SJCRH30 (cell line): ENCODE data around the gene PDLIM1. TPM values are rescaled to one million over a fixed set of nuclear protein-coding genes. Genes with fewer than 3 reads are reported as not detected.
"Not testable (repeated sequence)": the region's sequence is repeated elsewhere in the genome, so short reads cannot be mapped to it uniquely, and the experiment has no call there.

Experiments used
- DNase-seq, 2 experiments: peaks; one replicate each; pipeline ENCODE4 v3.0.0-alpha.2; 2015 to 2020
- H3K27ac ChIP-seq: fragments of 250-450 bp; sonication (Bioruptor Pico); 2 replicates; pipeline ENCODE4 v1.5.1; 2020; ENCODE audit warnings: mild to moderate bottlenecking, moderate library complexity
- H3K27me3 ChIP-seq: fragments of 250-450 bp; sonication (Bioruptor Pico); 2 replicates; pipeline ENCODE4 v1.5.1; 2020; ENCODE audit warnings: mild to moderate bottlenecking, moderate library complexity
- H3K36me3 ChIP-seq: fragments of 250-450 bp; sonication (Bioruptor Pico); 2 replicates; pipeline ENCODE4 v1.5.1; 2020; ENCODE audit warnings: mild to moderate bottlenecking, moderate library complexity
- H3K4me1 ChIP-seq: fragments of 250-450 bp; sonication (Bioruptor Pico); 2 replicates; pipeline ENCODE4 v1.5.1; 2020; ENCODE audit warnings: mild to moderate bottlenecking, moderate library complexity
- H3K4me3 ChIP-seq: fragments of 250-450 bp; sonication (Bioruptor Pico); 2 replicates; pipeline ENCODE4 v1.5.1; 2020; ENCODE audit warnings: mild to moderate bottlenecking, moderate library complexity
- H3K9me3 ChIP-seq: fragments of 250-450 bp; sonication (Bioruptor Pico); replicated peaks from 2 replicates; pipeline ENCODE4 v1.5.1; 2020; ENCODE audit warnings: mild to moderate bottlenecking, moderate library complexity
- total RNA-seq: library from RNA; depleted of rRNA; stranded (reverse); fragments of >200 nt; shearing (Covaris generic); gene quantifications from 2 replicates; pipeline ENCODE4 v1.2.3, GENCODE V29; 2014

PDLIM1 gene
- total RNA-seq, 1 experiment from 2014 or later: 6.3 TPM

DNA sequence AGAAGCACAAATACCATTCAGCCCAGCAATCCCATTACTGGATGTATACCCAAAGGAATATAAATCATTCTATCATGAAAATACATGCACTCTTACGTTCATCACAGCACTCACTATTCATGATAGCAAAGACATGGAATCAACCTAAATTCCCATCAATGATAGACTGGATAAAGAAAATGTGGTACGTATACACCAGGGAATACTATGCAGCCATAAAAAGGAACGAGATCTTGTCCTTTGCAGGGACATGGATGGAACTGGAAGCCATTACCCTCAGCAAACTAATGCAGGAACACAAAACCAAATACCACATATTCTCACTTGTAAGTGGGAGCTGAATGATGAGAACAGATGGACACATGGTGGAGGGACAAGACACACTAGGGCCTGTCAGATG is 50.7 kb downstream of the PDLIM1 start:
- not testable (repeated sequence) for DNase-seq, H3K27ac ChIP-seq, H3K4me3 ChIP-seq, H3K36me3 ChIP-seq, H3K9me3 ChIP-seq, H3K27me3 ChIP-seq
- peaks cover 12% of the 10 kb centered on the region; the same call in 1 of the 2 replicates for H3K4me1 ChIP-seq

- Histone ChIP-seq H3K4me1 (peaks cover 12% of the 10 kb centered on the region; the same call in 1 of the 2 replicates), H3K9me3 (no peaks in the 10 kb centered on the region), H3K27me3 (no peaks in the 10 kb centered on the region), H3K27ac (no peak overlapping the region), H3K36me3 (no peaks in the 10 kb centered on the region; the same call in 1 of the 2 replicates), H3K4me3 (no peak overlapping the region)
- DNase-seq: no peak
Observed at GRCh38 chr10:95237376-95238170, 53.2 kb downstream of the PDLIM1 start.

DNA sequence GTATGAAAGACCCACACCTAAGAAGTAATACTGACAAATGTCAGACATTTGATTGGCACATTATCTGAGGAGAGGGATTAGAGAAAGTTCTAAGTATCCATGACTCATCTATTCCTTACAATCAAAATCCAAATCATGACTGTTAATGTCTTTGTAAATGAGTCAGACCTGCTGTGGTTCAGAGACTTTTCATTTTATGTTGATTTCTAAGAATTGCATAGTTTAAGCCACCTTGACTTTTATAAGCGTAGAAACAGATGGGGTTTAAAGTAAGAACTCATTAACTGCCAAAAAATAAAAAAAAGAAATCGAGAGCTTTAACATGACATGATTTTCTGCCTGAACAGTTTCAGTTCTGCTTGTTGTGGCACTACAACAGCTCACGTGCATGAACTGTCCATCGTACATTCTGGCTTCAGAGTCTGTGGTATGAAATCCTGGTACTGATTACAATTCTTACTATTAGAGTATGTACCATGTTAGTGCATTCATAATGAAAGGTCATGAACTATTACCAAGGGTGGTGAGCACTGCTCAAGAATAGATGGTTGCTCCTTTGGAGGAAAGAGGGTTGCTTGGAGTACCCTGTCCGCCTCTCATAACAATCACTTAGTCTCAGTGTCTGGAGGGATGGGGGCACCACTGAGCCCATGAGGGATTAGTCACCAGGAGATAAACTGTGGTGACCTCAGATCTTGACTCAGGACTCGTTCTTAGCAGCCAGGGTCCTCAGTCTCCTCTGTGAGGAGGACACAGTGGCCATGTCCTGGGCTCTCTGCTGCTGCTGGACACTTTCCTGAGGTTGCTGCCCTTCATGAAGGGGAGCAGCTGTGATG is 54.5 kb downstream of the PDLIM1 start:
- H3K27me3 ChIP-seq: no peaks in the 10 kb centered on the region
- no peaks in the 10 kb centered on the region; the same call in 1 of the 2 replicates for H3K36me3 ChIP-seq
- H3K4me1 ChIP-seq: peaks cover 10% of the 10 kb centered on the region; the same call in 1 of the 2 replicates
- no peak overlapping the region for H3K4me3 ChIP-seq
- no peak for DNase-seq
- no peaks in the 10 kb centered on the region for H3K9me3 ChIP-seq
- H3K27ac ChIP-seq: no peak overlapping the region

GRCh38 chr10:95235676-95236067 is 55.1 kb downstream of the PDLIM1 start:
- no peaks in the 10 kb centered on the region for H3K9me3 ChIP-seq
- no peaks in the 10 kb centered on the region; the same call in 1 of the 2 replicates for H3K36me3 ChIP-seq
- no peak overlapping the region for H3K4me3 ChIP-seq
- no peak overlapping the region for H3K27ac ChIP-seq
- H3K27me3 ChIP-seq: no peaks in the 10 kb centered on the region
- no peak for DNase-seq
- H3K4me1 ChIP-seq: peaks cover 8% of the 10 kb centered on the region; the same call in 1 of the 2 replicates

- H3K4me3 ChIP-seq: no peak overlapping the region
- H3K27ac ChIP-seq: no peak overlapping the region
- no peaks in the 10 kb centered on the region for H3K9me3 ChIP-seq
- H3K36me3 ChIP-seq: no peaks in the 10 kb centered on the region; the same call in 1 of the 2 replicates
- DNase-seq: no peak
- H3K27me3 ChIP-seq: no peaks in the 10 kb centered on the region
- H3K4me1 ChIP-seq: peaks cover 15% of the 10 kb centered on the region
Observed at GRCh38 chr10:95234951-95235350, 55.9 kb downstream of the PDLIM1 start.

DNA sequence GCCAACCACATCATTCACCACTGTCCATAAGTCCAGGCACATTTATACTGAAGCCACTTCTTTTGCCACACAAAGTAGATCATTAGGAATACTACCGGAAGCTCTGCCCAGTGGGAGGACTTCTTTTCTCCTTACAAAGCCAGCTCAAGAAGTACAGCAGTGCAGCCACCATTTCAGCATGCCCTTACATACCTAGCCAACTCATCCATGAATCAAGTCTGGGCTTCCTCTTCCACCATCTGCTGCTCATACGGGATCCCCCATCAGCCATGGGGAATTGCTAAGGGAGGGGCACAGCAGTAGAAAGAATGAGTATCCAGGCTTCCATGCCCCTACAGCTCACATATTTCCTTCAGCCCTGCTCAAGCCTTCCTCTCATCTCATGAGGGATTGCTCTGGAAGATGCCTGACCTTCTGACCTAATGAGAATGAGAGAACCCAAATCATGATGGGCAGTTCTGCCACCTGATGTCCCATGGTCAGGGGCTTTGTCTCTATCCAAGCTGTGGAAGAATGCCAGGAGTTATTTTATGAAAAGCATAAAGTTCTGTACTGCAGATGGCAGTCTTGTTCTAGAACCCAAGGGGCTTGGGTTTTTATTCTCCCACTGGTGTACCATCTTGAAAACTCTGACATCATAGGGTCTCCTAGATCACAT is 57.3 kb downstream of the PDLIM1 start:
- DNase-seq: no peak
- Histone ChIP-seq H3K27ac (no peak overlapping the region), H3K9me3 (no peaks in the 10 kb centered on the region), H3K4me3 (no peak overlapping the region), H3K36me3 (no peaks in the 10 kb centered on the region), H3K27me3 (no peaks in the 10 kb centered on the region), H3K4me1 (peaks cover 27% of the 10 kb centered on the region)

DNA sequence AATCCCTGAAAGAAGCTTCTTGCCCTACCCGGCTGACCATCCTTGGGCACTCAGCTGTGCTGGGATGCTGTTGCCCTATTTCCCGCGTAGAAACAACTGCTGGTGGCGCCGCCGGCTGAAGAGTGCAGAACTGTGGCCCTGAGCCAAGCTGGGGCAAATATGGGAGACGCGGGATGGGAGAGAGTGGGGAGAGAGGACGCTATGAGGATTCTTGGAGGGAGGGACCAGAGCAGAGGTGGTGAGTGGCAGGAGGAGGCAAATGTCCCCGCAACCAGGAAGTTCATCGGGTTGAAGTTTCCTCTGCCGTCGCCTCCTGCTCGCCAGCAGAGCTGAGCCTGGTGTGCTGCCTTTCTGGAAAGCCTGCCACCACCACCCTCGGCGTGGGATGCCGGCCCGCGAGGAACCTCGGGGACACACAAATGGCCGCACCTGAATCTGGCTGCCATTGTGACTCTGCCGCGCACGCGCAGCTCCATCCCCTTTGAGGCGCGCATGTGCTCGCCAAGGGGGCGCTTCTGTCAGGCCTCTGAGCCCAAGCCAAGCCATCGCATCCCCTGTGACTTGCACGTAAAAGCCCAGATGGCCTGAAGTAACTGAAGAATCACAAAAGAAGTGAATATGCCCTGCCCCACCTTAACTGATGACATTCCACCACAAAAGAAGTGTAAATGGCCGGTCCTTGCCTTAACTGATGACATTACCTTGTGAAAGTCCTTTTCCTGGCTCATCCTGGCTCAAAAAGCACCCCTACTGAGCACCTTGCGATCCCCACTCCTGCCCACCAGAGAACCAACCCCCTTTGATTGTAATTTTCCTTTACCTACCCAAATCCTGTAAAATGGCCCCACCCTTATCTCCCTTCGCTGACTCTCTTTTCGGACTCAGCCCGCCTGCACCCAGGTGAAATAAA is 59.9 kb downstream of the PDLIM1 start:
- H3K27me3 ChIP-seq, H3K36me3 ChIP-seq, H3K4me3 ChIP-seq, DNase-seq, H3K9me3 ChIP-seq: not testable (repeated sequence)
- Histone ChIP-seq H3K27ac (peak overlapping the region; percentile 96), H3K4me1 (peaks cover 31% of the 10 kb centered on the region)

DNA sequence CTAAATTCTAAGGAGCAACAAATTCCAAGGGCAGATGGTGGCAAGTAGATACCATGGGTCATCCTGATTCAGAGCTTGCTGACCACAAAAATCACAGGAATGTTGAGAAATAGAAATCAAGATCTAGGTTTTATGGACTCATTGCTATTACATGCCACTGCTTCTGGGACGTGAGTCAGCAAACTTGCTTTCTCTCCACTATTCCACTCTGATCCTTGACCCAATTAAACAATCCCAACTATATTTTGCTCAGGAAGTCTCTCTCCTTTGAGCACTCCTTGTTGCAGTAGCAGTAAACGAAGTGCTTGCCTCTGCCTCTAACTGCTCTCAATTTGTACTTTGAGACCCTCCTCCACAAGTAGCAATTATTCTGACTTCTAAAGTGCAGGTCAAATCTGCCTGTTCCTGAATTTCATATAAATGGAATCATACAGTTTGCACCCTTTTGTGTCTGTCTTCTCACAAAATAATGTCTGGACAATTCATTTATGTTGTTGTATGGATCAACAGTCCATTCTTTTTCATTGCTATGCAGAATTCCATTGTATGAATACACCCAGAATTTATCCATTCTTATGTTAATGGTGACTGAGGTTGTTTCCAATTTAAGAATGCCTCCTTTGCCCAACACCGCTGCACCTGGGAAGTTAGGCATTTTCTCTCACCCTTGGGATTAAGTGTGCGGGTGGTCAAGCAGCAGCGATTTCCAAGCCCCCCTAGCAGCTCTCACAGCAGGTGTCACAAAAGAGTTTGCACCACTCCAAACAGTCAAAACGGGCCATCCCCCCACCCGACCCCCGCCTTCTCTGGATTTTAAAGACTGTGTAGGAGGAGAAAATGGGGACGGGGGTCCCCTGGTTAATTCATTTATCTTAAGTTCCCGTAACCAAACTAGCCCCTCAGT is 60.8 kb downstream of the PDLIM1 start:
- Histone ChIP-seq H3K27ac (peak overlapping the region; percentile 96), H3K4me3 (peak overlapping the region; percentile 33), H3K4me1 (peaks cover 28% of the 10 kb centered on the region), H3K27me3 (no peaks in the 10 kb centered on the region), H3K36me3 (no peaks in the 10 kb centered on the region), H3K9me3 (no peaks in the 10 kb centered on the region)
- peak; percentile 41 to 59 for DNase-seq

GRCh38 chr10:95228934-95229723 is 61.7 kb downstream of the PDLIM1 start:
- not testable (repeated sequence) for H3K36me3 ChIP-seq, DNase-seq, H3K27me3 ChIP-seq, H3K9me3 ChIP-seq
- Histone ChIP-seq H3K4me1 (peaks cover 28% of the 10 kb centered on the region), H3K4me3 (peak overlapping the region; percentile 33), H3K27ac (peak overlapping the region; percentile 96)

DNA sequence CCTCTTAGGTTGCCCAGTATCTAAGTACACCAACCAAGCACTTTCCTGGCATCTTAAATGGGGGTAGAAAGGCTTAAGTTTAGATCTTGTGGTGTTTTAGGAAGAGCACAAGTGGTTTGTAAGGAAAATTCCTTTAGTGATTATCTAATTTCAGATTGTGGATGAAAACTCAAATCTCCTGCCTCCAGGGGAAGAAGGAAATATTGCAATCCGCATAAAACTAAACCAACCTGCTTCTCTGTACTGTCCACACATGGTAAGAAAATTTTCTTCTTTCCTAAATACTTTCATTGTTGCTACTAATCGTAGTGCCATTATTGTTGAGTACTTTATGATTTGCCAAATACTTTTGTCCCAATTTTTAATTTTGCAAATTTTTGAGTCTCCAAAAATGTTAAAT is 65.7 kb downstream of the PDLIM1 start:
- H3K27me3 ChIP-seq: no peaks in the 10 kb centered on the region
- no peak overlapping the region for H3K27ac ChIP-seq
- no peaks in the 10 kb centered on the region for H3K36me3 ChIP-seq
- H3K4me3 ChIP-seq: no peak overlapping the region
- H3K4me1 ChIP-seq: peaks cover 37% of the 10 kb centered on the region
- no peaks in the 10 kb centered on the region for H3K9me3 ChIP-seq
- DNase-seq: no peak

DNA sequence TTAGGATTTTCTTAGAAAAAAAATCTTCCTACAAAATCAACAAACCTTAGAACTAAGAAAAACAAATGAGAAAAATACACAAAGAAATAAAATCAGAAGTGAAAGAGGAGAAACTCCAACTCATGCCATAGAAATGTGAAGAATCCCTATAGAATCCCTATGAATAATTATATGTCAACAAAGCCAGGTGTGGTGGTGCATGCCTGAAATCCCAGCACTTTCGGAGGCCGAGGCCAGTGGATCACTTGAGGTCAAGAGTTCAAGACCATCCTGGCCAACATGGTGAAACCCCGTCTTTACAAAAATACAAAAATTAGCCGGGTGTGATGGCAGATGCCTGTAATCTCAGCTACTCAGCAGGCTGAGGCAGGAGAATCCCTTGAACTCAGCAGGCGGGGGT is 69.7 kb downstream of the PDLIM1 start:
- H3K27ac ChIP-seq: peak overlapping the region; percentile 89

DNA sequence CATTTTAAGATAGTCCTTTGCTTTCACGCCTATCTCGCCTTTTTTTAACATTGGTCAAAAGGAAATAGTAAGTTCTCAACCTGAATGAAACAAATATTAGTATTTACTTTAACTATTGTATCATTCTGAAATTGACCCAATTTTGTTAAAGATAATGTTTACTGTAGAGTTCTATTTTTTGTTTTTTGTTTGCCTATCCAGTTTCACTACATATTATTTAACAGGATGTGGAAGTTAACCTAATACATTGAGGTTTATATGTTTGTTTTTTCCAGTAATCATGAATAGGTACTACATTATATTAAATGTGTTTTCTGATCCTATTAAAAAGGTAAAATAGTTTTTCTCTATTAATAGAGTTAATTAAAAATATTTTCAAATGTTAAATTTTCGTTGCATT is 70.3 kb downstream of the PDLIM1 start:
- Histone ChIP-seq H3K9me3 (peaks cover 4% of the 10 kb centered on the region), H3K27me3 (no peaks in the 10 kb centered on the region), H3K27ac (peak overlapping the region; percentile 89), H3K36me3 (no peaks in the 10 kb centered on the region), H3K4me3 (no peak overlapping the region), H3K4me1 (peaks cover 22% of the 10 kb centered on the region)
- no peak for DNase-seq

More for the DNA sequence above, 69.7 kb downstream of the PDLIM1 start:
- DNase-seq: peak; percentile 79 to 82
- Histone ChIP-seq H3K4me1 (peaks cover 22% of the 10 kb centered on the region), H3K27me3 (no peaks in the 10 kb centered on the region), H3K9me3 (peaks cover 4% of the 10 kb centered on the region), H3K36me3 (no peaks in the 10 kb centered on the region), H3K4me3 (no peak overlapping the region)
